CD8-positive, alpha-beta memory T cell (primary cell): ENCODE measurements around the gene FAM149A. TPM values are rescaled to one million over a fixed set of nuclear protein-coding genes. Genes with fewer than 3 reads are reported as not detected.

ENCODE experiments used
- CTCF ChIA-PET: fragments of 350-600 bp; sonication (Branson Sonifier 250); formaldehyde crosslinking; loops from one replicate; lab custom pipeline; 2021; ENCODE audit warnings: antibody characterized with exemption; lab: Charles Lee
- POLR2A ChIA-PET: fragments of 350-600 bp; sonication (Branson Sonifier 250); formaldehyde crosslinking; loops from one replicate; lab custom pipeline; 2021; ENCODE audit warnings: antibody characterized with exemption; lab: Charles Lee
- DNase-seq, 5 donors: peaks; one replicate each; pipeline versions ENCODE4 v3.0.0 to v3.0.0-alpha.2; 2020 to 2022; ENCODE audit warnings: mixed read lengths in 1 of 5
- H3K27ac ChIP-seq: one replicate; pipeline ENCODE4 v1.7.0; 2013; ENCODE audit warnings: low read depth, mild to moderate bottlenecking, low read length, moderate library complexity
- H3K27me3 ChIP-seq: 2 replicates; pipeline ENCODE4 v1.7.0; 2013; ENCODE audit warnings: low read length, mild to moderate bottlenecking; ENCODE audit not compliant: insufficient read depth, poor library complexity, severe bottlenecking
- H3K36me3 ChIP-seq: 2 replicates; pipeline ENCODE4 v1.7.0; 2013; ENCODE audit warnings: mild to moderate bottlenecking, low read length, moderate library complexity; ENCODE audit not compliant: insufficient read depth
- H3K4me1 ChIP-seq: 2 replicates; pipeline ENCODE4 v1.7.0; 2013; ENCODE audit warnings: mild to moderate bottlenecking, low read length, moderate library complexity; ENCODE audit not compliant: insufficient read depth
- H3K4me3 ChIP-seq: 2 replicates; pipeline ENCODE4 v1.7.0; 2013; ENCODE audit warnings: mild to moderate bottlenecking, low read length
- H3K9me3 ChIP-seq: 2 replicates; pipeline ENCODE4 v1.7.0; 2013; ENCODE audit warnings: mild to moderate bottlenecking, low read length
- H3K27ac Mint-ChIP-seq, 8 donors: one replicate each; pipeline ENCODE4 v1.8.0; 2020 to 2021; ENCODE audit warnings: mixed read lengths in 8 of 8, mild to moderate bottlenecking in 6 of 8, inconsistent platforms in 3 of 8, moderate library complexity in 3 of 8
- H3K27me3 Mint-ChIP-seq, 2 donors: one replicate each; pipeline ENCODE4 v1.8.0; 2020 to 2021; ENCODE audit warnings: mixed read lengths in 2 of 2, mild to moderate bottlenecking in 1 of 2, moderate library complexity in 1 of 2
- H3K36me3 Mint-ChIP-seq, 3 donors: one replicate each; pipeline ENCODE4 v1.8.0; 2020 to 2021; ENCODE audit warnings: mixed read lengths in 3 of 3, inconsistent platforms in 1 of 3, mild to moderate bottlenecking in 1 of 3
- H3K4me1 Mint-ChIP-seq, 3 donors: one replicate each; pipeline ENCODE4 v1.8.0; 2020 to 2021; ENCODE audit warnings: mixed read lengths in 3 of 3, inconsistent platforms in 1 of 3, mild to moderate bottlenecking in 1 of 3
- H3K4me3 Mint-ChIP-seq, 7 donors: one replicate each; pipeline ENCODE4 v1.8.0; 2020 to 2021; ENCODE audit warnings: mixed read lengths in 7 of 7, mild to moderate bottlenecking in 6 of 7, moderate library complexity in 4 of 7, inconsistent platforms in 2 of 7
- H3K9me3 Mint-ChIP-seq, 5 donors: one replicate each; pipeline ENCODE4 v1.8.0; 2020 to 2022; ENCODE audit warnings: mixed read lengths in 5 of 5, mild to moderate bottlenecking in 3 of 5, moderate library complexity in 2 of 5, inconsistent platforms in 1 of 5
- polyA plus RNA-seq: library from polyadenylated mRNA; unstranded; fragments of 300-500 nt; fragmentation: Illumina TruSeq; gene quantifications from one replicate; pipeline ENCODE4 v1.2.3, GENCODE V29; 2021
- total RNA-seq, 2 experiments: library from RNA; stranded (reverse); gene quantifications; one replicate each; pipeline ENCODE4 v1.2.3, GENCODE V29; 2021

The FAM149A gene
- total and polyA plus RNA-seq, 3 experiments from 2014 or later = 0.31 to 0.80 (median 0.46) TPM

GRCh38 chr4:186190581-186191199 lies 86.2 kb downstream of the FAM149A start:
- DNase-seq = peak; percentile 31 to 73 (median 68)
- POLR2A ChIA-PET = interaction anchor here (1.0 to 2.1 kb wide), 2 partner anchors 86 to 122 kb away, joined by 4 to 7 read pairs; partner anchors contain the start of genes FAM149A and TLR3
- peaks cover 34 to 52% (median 34%) of the 10 kb centered on the region in 3 donors for H3K4me1 Mint-ChIP-seq
- H3K27ac ChIP-seq = peak overlapping the region; percentile 94
- peak overlapping the region; percentile 86 for H3K4me3 ChIP-seq
- peaks cover 29% of the 10 kb centered on the region for H3K4me1 ChIP-seq
- no peaks in the 10 kb centered on the region for H3K36me3 ChIP-seq
- CTCF ChIA-PET = interaction anchor here (0.8 to 2.1 kb wide), 5 partner anchors 11 to 763 kb away, joined by 3 to 5 read pairs (median 4); no protein-coding TSS in a partner anchor
- H3K27me3 Mint-ChIP-seq = peaks cover 2 to 3% of the 10 kb centered on the region in 2 donors
- H3K27me3 ChIP-seq = no peaks in the 10 kb centered on the region
- H3K36me3 Mint-ChIP-seq = peaks cover 0 to 27% (median 5%) of the 10 kb centered on the region in 3 donors
- H3K9me3 ChIP-seq = no peaks in the 10 kb centered on the region
- H3K9me3 Mint-ChIP-seq = no peaks in the 10 kb centered on the region
- H3K4me3 Mint-ChIP-seq = peak overlapping the region; percentile 88 to 96 (median 89)
- H3K27ac Mint-ChIP-seq = peak overlapping the region; percentile 93 to 99 (median 95)

- peak within 1 kb of the TSS; percentile 86 for H3K4me3 ChIP-seq
- H3K27ac ChIP-seq = peak within 1 kb of the TSS; percentile 94
- ChIA-PET POLR2A (interaction anchor here (1.0 to 2.1 kb wide), 3 partner anchors 12 to 123 kb away, joined by 3 to 7 read pairs (median 4); partner anchors contain the start of genes FAM149A and TLR3), CTCF (interaction anchor here (0.6 to 2.1 kb wide), 8 partner anchors 10 to 764 kb away, joined by 3 to 5 read pairs (median 4); no protein-coding TSS in a partner anchor)
- peaks cover 41 to 58% (median 42%) of the 10 kb centered on the region in 3 donors for H3K4me1 Mint-ChIP-seq
- H3K4me1 ChIP-seq = peaks cover 29% of the 10 kb centered on the region
- peak within 1 kb of the TSS; percentile 95 to 99 (median 97) for H3K27ac Mint-ChIP-seq
- no peaks in the 10 kb centered on the region for H3K9me3 ChIP-seq
- H3K36me3 ChIP-seq = no peaks in the 10 kb centered on the region
- no peaks in the 10 kb centered on the region for H3K9me3 Mint-ChIP-seq
- H3K4me3 Mint-ChIP-seq = peak within 1 kb of the TSS; percentile 90 to 97 (median 95)
- DNase-seq = peak; percentile 68 to 91 (median 90)
- H3K27me3 ChIP-seq = no peaks in the 10 kb centered on the region
- H3K27me3 Mint-ChIP-seq = no peaks in the 10 kb centered on the region
- H3K36me3 Mint-ChIP-seq = peaks cover 0 to 34% (median 10%) of the 10 kb centered on the region in 3 donors
Observed at GRCh38 chr4:186191200-186192065, 86.9 kb downstream of the FAM149A start, which contains the start of gene CYP4V2. CYP4V2 (plus strand) TSS chr4:186191567; CDS start chr4:186191824, 257 bp downstream.

GRCh38 chr4:186192066-186192612 lies 87.6 kb downstream of the FAM149A start:
- H3K27ac ChIP-seq = peak overlapping the region; percentile 94
- peak overlapping the region; percentile 86 for H3K4me3 ChIP-seq
- no peaks in the 10 kb centered on the region for H3K36me3 ChIP-seq
- H3K4me3 Mint-ChIP-seq = peak overlapping the region; percentile 90 to 97 (median 95)
- DNase-seq = peak in 2 of 5 donors; percentile 39 to 56
- ChIA-PET POLR2A (interaction anchor here (1.0 to 2.1 kb wide), 2 partner anchors 11 to 124 kb away, joined by 3 to 7 read pairs; partner anchors contain the start of gene TLR3), CTCF (interaction anchor here (0.6 to 2.1 kb wide), 5 partner anchors 9 to 124 kb away, joined by 3 to 4 read pairs (median 3); no protein-coding TSS in a partner anchor)
- H3K27me3 ChIP-seq = no peaks in the 10 kb centered on the region
- H3K36me3 Mint-ChIP-seq = peaks cover 0 to 40% (median 10%) of the 10 kb centered on the region in 3 donors
- H3K4me1 ChIP-seq = peaks cover 29% of the 10 kb centered on the region
- peaks cover 44 to 63% (median 46%) of the 10 kb centered on the region in 3 donors for H3K4me1 Mint-ChIP-seq
- H3K9me3 Mint-ChIP-seq = no peaks in the 10 kb centered on the region
- H3K9me3 ChIP-seq = no peaks in the 10 kb centered on the region
- H3K27ac Mint-ChIP-seq = peak overlapping the region; percentile 91 to 98 (median 96)
- H3K27me3 Mint-ChIP-seq = no peaks in the 10 kb centered on the region

DNA sequence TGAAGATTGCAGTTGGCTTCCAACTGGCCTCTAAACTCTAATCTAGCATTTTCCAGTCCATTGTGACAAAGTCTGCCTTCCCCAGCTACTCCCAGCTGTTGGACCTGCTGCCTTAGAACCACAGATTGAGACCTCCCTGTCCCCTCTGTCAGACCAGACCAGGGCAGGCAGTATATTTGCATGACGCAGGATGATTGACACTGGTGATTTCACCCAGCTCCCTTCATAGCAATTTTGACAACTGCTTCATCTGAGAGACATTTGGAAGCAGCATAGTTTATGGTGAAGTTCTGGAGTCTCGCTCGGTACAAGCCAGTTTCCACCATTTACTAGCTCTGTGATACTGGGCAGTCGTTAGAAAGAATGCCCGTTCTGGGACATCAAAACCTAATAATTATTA lies 89.3 kb downstream of the FAM149A start:
- H3K36me3 ChIP-seq = no peaks in the 10 kb centered on the region
- Mint-ChIP-seq H3K9me3 (no peaks in the 10 kb centered on the region), H3K4me3 (peak overlapping the region in 2 of 7 donors; percentile 16 to 96), H3K4me1 (peaks cover 50 to 66% (median 52%) of the 10 kb centered on the region in 3 donors), H3K27me3 (no peaks in the 10 kb centered on the region), H3K36me3 (peaks cover 0 to 48% (median 11%) of the 10 kb centered on the region in 3 donors), H3K27ac (peak overlapping the region in 5 of 8 donors; percentile 37 to 97 (median 81))
- H3K4me3 ChIP-seq = no peak overlapping the region
- ChIA-PET CTCF (no interaction called here), POLR2A (no interaction called here)
- DNase-seq = no peak
- no peak overlapping the region for H3K27ac ChIP-seq
- H3K27me3 ChIP-seq = no peaks in the 10 kb centered on the region
- H3K9me3 ChIP-seq = no peaks in the 10 kb centered on the region
- peaks cover 29% of the 10 kb centered on the region for H3K4me1 ChIP-seq

GRCh38 chr4:186196063-186196462 lies 91.6 kb downstream of the FAM149A start:
- ChIA-PET POLR2A (no interaction called here), CTCF (interaction anchor here (1.2 kb wide), 1 partner anchor 128 kb away, joined by 4 read pairs; no protein-coding TSS in a partner anchor)
- Mint-ChIP-seq H3K9me3 (no peaks in the 10 kb centered on the region), H3K27me3 (no peaks in the 10 kb centered on the region), H3K4me1 (peaks cover 39 to 47% (median 47%) of the 10 kb centered on the region in 3 donors), H3K36me3 (peaks cover 0 to 46% (median 11%) of the 10 kb centered on the region in 3 donors), H3K27ac (peak overlapping the region in 2 of 8 donors; percentile 6 to 26), H3K4me3 (peak overlapping the region in 1 of 7 donors; percentile 12)
- Histone ChIP-seq H3K9me3 (no peaks in the 10 kb centered on the region), H3K27ac (no peak overlapping the region), H3K36me3 (no peaks in the 10 kb centered on the region), H3K4me3 (no peak overlapping the region), H3K27me3 (no peaks in the 10 kb centered on the region), H3K4me1 (peaks cover 13% of the 10 kb centered on the region)
- no peak for DNase-seq

GRCh38 chr4:186200516-186200915 lies 96.0 kb downstream of the FAM149A start:
- Mint-ChIP-seq H3K27ac (no peak overlapping the region), H3K4me1 (peaks cover 27 to 40% (median 37%) of the 10 kb centered on the region in 3 donors), H3K4me3 (no peak overlapping the region), H3K36me3 (peaks cover 0 to 25% (median 7%) of the 10 kb centered on the region in 3 donors), H3K9me3 (no peaks in the 10 kb centered on the region), H3K27me3 (no peaks in the 10 kb centered on the region)
- no peaks in the 10 kb centered on the region for H3K36me3 ChIP-seq
- POLR2A ChIA-PET = no interaction called here
- no peak for DNase-seq
- CTCF ChIA-PET = no interaction called here
- H3K9me3 ChIP-seq = no peaks in the 10 kb centered on the region
- no peak overlapping the region for H3K27ac ChIP-seq
- H3K4me1 ChIP-seq = peaks cover 6% of the 10 kb centered on the region
- H3K27me3 ChIP-seq = no peaks in the 10 kb centered on the region
- H3K4me3 ChIP-seq = no peak overlapping the region

DNA sequence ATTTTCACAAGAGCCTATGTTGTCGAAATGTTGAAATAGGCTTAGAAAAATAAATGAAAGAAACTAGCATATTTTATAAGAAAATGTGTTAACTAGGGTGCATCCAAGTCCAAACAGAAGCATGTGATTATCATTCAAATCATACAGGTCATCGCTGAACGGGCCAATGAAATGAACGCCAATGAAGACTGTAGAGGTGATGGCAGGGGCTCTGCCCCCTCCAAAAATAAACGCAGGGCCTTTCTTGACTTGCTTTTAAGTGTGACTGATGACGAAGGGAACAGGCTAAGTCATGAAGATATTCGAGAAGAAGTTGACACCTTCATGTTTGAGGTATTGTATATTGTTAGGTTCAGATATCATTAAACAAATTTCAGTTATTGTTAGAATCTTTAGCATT lies 96.5 kb downstream of the FAM149A start:
- Mint-ChIP-seq H3K27ac (peak overlapping the region in 2 of 8 donors; percentile 26 to 72), H3K4me3 (no peak overlapping the region), H3K4me1 (peaks cover 23 to 35% (median 32%) of the 10 kb centered on the region in 3 donors), H3K9me3 (no peaks in the 10 kb centered on the region), H3K27me3 (no peaks in the 10 kb centered on the region), H3K36me3 (peaks cover 0 to 20% (median 3%) of the 10 kb centered on the region in 3 donors)
- Histone ChIP-seq H3K27me3 (no peaks in the 10 kb centered on the region), H3K9me3 (no peaks in the 10 kb centered on the region), H3K4me3 (no peak overlapping the region), H3K36me3 (no peaks in the 10 kb centered on the region), H3K4me1 (peaks cover 6% of the 10 kb centered on the region), H3K27ac (no peak overlapping the region)
- ChIA-PET CTCF (interaction anchor here (1.1 to 1.6 kb wide), 4 partner anchors 9 to 141 kb away, joined by 3 to 5 read pairs (median 4); partner anchors contain the start of genes CYP4V2 and TLR3), POLR2A (no interaction called here)
- DNase-seq = no peak
